Measurements from ENCODE around the gene RETN.

Gene RETN, protein sequence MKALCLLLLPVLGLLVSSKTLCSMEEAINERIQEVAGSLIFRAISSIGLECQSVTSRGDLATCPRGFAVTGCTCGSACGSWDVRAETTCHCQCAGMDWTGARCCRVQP

DNA sequence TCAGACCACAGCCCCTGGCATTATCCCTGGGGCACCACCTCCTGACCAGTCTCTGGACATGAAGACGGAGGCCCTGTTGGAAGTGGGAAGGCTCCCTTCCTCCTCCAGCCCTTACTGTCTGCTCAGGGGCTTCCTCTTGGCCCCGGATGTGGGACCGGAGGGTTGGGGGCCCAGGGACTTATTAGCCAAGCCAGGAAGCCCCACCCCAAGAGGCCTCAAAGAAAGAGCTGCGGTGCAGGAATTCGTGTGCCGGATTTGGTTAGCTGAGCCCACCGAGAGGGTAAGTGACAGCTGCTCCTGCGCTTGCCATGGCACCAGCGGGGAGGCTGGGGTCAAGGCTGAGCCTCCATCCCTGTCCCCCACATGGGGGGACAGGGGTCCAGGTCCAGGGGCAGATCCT, at the start of gene RETN:
RETN (plus strand) TSS at position 208 of the 400 bp plus-strand sequence. CDS start 278 bp downstream, outside the sequence.
- DNase-seq: no peak

DNA sequence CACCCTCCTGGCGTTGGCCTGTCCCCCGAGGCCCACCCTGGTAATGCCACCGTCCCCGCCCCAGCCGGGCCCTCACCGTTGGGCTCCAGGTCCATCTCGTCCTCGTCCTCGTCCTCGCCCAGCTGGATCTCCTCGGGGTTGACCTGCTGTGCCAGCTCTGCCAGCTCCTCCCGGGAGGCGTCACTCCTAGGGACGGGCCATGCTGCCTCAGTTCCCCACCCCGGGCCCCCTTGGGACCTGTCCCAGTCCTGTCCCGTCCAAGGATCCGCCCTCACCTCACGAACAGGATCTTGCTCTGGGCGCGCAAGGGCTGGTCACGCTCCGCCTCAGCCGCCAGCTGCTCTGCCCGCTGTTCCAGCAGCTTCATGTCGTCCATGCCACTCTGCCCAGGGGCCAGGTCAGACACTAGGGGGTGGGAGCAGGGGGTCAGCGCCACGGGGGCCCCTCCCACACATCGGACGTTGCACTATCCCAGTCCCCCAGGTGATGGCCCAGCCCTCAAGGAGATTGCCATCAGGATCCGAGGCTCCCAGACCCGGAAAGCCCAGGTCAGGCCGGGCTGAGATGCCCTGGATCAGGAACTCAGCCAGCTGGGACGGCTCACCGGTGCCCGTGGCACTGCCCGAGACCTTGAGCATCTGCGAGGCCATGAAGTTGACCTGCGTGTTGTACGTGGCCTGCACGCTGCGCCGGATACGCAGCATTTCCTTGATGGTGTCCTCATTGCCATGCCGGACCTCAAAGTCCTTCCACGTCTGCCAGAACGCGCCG, 49.0 kb upstream of the RETN start:
- DNase-seq: no peak

DNA sequence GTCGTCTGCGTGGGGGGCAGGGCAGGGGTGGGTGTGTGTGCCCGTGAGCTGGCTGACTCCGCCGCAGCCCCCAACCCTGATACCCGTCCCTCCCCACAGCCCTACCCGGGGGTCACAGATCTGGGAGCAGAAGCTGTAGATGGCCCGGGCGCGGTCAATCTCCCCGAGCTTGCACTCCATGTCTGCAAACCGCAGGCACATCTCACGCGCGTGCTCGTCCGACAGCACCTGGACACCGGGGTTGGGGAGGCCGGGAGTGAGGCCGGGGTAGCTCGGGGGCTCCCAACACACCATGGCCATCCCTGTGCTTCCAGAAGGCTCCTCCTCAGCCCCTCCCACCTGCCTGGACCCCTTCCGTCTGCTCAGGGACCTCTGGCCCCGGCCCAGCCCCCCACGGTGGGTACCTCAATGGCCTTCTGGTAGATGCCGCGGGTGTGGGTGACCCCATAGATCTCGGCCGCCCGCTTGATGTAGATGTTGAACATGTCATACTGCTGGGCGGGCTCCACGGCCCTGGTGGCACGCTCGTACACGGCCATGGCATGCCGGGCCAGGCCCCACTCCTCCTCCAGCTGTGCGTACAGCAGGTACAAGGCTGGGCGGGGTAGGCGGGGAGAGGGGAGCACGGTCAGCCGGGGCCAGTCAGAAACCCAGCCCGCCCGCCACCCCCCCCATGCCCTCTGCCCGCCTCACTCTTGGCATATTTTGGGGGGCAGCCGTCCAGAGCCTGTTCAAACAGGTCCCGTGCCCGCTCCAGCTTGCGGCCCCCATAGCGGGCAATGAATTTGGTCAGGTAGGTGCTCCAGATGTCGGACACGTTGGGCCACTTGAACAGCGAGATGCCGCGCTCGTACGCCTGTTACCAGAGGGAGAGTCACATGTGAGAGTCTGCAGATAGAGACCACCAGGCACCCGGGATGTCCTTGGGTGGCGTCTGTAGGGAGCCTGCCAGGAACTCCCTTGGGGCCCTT, 48.1 kb upstream of the RETN start:
- no peak for DNase-seq

DNA sequence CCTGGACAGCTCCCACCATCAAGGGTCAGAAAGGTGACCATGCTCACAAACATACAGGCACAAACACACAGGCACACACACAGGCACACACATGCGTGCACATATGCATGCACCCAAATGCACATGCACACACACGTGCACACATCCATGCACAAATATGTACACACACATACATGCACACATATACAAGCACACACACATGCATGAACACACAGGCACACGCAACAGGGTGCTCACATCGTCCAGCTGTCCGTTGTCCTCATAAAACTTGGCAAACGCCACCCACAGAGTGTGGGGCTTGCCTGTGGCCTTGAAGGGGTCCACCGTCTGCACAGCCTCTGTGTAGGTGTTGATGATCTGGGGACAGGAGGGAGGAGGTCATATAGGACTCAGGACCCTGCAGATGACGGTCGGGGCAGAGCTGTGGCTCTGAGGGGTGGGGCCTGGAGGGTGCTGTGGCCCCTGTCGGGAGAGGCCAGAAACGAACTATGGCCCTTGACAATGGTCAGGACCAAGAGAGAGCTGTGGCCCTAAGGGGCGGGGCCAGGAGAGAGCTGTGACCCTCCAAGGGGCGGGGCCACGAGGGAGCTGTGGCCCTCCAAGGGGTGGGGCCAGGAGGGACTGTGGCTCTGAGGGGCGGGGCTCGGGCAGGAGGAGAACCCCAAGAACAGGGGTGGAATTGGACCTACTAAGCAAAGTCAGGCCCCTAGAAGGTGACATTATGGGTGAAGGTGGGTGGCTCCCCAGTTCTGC, 45.7 kb upstream of the RETN start:
- DNase-seq: peak; percentile 31

DNA sequence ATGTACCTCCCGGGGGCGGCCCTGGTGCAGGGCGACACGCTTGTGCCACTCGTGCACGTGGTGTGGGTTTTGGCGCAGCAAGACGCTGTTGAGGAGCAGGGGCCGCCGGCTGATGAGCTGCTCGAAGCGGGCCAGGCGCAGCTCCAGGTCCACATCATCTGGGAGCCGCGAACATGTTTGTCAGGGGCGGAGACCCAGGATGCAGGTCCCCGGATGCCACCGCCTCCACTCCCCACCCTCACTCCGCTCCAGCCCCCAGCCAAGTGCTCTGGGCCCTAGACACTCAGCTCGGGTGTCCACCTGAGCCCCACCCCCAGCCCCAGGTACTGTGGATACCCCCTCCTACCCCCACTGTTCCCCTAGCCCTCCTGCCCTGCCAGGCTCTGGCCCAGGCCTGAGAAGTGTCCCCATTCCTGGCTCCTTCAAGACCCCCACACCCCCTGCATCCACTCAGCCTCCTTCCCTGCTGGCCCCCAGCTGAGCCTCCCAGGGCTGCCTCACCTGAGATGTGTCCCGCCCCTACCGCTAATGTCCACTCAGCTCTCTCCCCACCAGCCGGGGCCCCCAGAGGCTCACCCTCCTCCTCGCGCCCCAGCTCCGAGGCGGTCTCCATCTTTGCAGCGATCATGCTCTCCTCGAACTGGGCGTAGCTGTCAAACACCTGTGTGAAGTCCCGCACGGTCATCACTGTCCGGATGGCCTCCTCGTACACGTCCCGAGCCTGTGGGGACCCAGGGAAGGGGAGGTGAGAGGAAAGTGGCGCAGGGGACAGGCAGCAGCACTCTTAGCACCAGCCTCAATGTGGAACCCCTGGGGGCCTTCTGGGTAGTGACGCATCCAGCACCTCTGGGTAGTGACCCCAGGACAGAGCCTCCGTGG, 44.9 kb upstream of the RETN start:
- DNase-seq: no peak

DNA sequence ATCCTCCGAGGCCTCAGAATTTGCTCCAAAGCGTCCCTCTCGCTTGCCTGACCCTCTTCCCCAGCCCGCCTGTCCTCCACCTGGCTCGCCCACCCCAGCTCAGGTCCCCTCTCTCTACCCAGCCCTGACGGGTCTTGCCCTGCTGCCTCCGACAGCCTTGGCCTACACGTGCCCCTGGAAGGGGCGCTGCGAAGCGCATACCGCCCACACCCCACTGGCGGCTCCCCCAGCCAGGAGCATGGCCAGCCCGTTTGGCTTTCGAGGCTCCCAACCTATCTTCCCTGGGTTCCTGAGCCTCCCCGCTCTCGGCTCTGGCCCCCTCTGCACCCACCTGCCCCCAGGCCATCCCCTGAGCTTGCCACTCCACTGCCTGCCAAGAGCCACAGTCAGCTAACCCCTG, 44.0 kb upstream of the RETN start:
- no peak for DNase-seq

DNA sequence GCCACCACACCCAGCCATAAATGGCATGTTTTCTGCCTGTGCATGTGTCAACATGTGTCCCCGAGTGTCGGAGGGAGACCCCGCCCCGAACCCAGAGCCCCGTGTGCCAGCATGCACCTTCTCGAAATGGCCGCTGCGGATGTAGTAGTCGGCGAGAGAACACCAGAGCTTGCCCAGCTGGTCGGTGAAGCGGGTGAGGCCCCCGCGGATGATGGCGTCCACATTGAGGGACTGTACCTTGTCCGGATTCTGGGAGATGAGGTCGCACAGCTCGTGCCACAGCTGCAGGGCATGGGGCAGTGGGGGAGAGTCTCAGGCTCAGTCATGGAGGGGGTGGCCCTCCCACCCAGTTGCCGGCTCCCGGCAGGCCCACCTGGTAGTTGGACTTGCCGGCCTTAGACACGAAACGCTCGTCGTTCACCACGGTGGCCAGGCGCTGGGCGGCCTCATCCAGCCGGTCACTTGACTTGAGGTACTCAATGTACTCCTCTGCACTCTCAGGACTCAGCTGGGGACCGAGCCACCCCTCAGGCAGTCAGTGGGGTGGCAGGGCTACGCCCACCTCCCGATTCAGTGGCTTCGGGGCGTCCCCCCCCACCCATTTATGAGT, 43.0 kb upstream of the RETN start:
- no peak for DNase-seq

DNA sequence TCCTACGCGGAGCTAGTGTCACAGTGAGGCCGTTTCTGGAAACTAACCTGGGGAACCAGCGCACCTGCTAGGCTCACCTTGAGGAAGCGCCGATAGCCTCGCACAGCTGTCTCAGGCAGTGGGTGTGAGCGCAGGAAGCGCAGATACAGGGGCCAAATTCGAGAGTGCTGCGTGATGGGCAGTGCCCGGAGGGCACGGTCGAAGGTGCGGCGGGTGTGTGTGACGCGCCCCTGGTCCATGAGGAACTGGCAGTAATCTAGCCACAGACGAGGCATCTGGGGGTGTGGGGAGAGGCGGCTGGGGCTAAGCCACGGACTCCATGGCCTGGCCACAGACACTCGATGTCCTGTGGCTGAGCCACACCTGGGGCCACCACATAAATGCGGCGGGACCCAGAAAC, 41.7 kb upstream of the RETN start:
- no peak for DNase-seq

DNA sequence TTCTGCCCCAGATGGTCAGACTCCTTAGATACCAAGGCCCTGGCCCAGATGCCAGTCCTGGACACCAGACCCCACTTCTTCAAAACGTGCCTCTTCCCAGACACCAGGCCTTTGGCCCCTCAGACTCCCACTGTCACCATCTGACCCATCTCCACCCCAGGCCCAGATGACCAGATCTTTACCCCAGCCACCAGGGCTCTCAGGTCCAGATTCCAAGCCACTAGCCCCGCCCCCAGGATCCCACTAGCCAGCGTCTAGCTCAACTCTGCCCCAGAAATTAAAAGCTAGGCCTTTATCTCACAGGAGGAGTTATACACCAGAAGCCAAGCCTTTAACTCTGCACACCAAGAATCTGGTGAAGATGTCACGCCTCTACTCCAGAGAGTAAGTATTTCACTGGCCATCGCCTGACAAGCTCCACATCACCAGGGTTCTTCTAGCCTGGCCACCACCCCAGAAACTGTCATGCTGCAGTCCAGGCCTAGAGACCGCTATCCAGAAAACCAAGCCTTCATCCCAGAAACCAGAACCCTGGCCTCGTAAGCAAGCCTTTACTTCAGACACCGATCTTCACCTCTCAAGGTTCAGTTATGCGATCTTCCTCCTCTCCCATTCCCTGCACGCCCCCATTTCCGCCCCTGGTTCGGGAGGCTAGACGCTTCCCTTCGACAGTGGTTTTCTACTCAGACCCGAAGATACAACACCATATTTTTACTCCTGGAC, 40.1 kb upstream of the RETN start:
- no peak for DNase-seq

DNA sequence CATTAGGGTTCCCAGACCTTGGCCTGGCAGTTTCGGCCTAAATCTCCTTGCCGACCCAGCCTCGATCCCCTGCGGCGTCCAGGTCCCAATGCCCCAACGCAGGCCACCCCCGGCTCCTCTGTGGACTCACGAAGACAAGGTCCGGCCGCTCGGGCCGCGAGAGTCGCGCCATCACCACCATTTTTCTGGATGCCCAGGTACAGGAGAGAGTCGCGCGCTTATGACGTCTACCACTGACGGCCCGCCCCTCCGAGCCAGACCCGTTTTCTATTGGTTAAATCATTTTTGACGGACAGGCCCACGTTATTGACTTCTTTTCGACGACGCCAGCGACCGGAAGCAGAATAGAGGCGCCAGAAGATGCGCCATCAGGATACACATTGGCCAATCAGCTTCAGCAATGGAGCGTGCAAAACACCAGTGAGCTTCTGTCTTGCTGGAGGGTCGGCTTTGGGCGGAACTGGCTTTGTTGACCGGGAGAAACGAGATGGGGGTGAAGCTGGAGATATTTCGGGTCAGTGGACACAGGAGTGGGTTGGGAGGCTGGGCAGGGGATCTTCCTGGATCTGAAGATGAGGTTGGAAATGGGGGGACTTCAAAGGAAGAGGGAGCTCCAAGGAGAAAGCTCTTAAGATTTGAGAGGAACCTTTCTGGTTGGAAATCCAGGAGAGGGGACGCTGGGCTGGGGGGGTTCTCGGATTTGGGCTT, 39.3 kb upstream of the RETN start, which contains the start of the genes PET100 and XAB2:
PET100 (plus strand) TSS at position 447 of the 708 bp plus-strand sequence; CDS start at position 488, 41 bp downstream.
XAB2 (minus strand) TSS at position 199 of the 708 bp plus-strand sequence; CDS start at position 181, 18 bp downstream.
- peak; percentile 94 for DNase-seq

DNA sequence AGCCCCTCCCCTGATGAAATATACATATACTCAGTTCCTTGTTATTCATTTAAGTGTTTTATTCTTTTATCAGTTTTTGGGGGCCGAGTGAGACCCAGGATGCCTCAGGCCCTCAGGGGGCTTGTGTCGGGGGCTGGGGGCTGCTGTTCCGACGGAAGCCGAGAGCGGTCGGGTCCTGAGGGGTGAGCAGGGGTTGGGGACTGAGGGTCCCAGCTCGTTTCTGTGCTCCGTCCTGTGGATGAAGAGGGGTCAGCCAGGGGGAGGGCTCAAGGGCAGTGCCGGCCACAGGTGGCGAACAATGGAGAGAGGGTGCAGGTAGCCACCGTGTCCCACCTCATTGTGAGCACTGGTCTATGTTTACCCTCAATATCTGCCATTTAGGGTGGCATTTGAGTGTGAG, 37.3 kb upstream of the RETN start:
- DNase-seq: no peak

DNA sequence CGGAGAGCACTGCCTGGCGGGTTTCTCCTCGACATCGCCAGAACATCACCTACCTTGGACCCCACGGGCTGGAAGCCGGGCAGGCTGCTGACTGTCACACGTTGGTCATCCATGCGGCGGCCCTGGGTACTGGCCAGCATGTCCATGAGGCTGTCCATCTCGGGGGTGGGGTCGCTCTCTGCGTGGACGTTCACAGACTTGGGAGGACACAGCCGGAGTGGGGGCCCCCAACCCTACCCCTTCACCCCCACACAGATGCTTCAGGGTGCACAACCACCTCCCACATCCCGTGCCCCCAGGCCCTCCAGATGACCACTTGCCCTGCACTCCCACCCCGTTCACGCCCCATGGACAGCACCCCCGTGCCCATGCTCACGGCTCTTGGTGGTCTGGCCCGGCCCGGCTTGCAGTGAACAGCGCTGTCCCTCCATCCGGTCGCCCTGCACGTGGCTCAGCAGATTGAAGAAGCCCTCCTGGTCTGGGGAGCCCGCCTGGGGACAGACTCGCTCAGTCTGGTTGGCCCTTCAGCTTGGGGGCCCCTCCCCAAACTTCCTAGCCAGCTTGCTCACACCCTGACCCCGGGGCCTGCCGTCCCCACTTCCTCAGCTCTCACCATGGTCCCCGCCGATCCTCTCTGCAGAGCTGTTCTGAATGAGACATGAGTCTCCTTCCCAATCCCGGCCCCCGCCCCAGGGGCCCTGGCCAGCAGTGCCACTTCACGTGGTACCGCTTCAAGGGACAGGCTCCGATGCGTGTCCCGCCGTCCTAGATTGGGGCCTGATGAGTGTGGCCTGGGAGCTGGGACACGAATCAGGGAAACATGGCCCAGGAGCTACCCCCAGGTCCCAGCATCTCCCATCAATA, 36.3 kb upstream of the RETN start:
- DNase-seq: no peak

DNA sequence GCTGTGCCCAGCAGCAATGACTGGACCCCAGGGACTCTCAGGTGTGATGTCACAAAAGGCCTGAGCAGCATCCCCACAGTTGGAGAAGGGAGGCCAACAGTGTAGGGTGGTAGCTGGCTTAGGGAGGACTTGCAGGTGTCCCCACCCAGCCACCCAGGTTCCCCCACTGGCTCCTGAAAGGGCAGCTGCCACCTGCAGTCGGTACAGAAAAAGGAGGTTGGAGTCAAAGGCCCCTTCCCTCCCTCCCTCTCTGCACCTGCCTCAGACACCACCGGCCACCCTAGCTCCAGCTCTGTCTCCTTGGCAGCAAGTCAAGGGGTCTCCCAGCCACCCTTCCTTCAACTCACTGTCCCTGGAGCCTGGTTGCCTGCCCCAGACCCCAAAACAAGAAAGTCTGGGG, 35.2 kb upstream of the RETN start, which contains the start of gene PCP2:
PCP2 (minus strand) TSS at position 22 of the 400 bp plus-strand sequence. CDS start 262 bp downstream, outside the sequence.
- DNase-seq: no peak

DNA sequence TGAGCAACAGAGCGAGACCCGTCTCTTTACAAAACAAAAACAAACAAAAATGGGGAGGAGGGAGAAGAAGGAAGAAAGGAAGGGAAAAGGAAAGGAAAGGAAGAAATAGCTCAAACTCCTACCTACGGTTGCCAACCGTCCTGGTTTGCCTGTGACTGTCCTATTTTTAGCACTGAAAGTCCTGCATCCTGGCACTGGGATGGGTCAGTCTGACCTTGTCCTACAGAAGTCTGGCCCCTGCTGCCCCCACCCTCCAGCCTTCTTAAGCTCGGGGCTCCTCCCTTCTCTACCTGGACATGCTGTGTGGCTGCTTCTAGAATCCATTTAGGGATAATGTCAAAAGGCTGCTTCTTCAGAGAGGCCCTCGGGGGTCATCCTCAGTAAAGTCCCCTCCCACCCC, 33.2 kb upstream of the RETN start:
- DNase-seq: no peak

DNA sequence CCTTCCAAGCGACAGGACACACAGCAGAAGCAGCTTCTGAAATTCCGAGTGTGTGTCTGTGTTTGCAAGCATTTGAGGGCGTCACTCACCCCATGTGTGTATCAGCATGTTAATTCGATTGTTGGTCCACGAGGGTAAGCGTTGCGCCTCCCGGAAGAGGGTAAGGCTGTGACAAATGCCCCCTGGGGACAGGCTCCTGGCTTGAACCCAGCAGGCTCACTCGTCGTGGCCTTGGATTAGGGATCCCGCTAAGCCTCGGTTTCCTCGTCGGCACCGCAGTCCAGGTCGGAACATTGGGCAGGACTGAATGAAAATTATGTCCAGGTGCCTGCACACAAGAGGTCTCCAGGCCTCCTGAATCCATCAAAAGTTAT, 32.5 kb upstream of the RETN start:
- no peak for DNase-seq

DNA sequence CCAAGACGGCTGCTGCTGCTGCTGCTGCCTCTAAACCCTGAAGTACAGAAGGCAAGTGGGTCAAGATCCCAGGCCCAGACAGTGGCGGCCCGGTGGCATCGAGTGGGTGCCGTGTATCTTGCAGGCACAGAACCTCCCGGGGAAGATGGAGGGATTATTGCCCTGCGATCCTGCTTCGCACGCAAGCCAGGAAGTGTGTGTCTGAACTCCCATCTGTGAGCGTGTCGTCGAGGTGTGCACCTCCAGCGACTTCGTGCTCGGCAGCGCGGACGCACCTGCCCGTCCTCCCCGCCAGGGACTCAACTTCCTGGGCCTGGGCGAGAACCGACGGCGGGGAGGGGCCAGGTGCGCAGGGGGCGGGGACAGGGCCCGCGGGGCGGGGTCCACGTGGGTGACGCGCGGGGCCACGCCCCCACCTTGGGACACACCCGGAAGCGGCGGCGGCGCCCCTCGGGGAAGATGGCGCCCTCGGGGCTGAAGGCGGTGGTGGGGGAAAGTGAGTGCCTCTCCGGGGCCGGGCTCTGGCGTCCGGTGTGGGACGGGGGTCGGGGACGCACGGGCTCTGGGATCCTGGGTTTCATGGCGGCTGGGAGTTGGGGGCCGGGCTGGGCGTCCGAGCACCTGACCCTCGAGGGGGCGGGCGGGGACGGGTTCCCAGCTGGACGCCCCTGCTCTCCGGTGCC, 32.0 kb upstream of the RETN start, which contains the start of gene STXBP2:
STXBP2 (plus strand) TSS at position 420 of the 683 bp plus-strand sequence; CDS start at position 460, 40 bp downstream.
- DNase-seq: peak; percentile 91

DNA sequence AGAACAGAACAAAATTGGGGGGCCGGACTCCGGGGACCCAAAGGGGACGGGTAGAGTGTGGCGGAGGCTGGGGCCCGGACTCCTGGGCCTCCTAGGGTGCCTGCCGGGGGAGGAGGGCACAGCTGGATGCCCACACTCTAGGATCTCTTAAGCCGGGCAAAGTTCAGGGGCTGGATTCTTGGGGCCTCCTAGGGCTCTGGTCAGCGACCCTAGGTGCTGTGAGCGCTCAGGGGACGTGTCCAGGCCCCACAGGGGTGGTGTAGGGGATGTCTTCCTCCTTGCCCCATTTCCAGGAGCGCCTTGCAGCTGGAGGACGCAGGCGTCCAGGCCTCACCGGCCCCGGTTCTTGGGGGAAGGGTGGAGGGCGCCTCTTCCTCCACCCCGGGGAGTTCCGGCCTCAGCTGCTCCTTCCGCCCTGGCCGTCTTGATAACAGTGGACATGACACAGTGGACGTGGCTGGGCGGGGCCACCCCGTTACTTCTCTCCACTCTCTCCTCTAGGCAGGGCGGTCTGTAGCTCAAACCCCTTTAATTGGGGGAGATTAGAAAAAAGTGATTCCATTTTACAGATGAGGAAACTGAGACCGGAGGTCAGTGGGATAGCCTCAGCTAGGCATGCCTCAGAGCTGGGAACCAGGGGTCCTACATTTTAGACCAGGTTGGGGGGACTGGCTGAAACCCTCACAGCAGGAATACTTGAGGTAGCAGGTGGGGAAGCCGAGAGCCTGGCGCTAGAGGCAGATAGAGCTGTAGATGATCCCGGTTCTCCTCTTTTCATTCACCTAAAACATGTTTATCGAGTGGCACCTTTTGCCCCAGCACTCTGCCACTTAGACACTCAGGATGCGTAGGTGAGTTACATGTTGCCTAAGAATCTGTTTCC, 31.2 kb upstream of the RETN start:
- DNase-seq: peak; percentile 26

All from stimulated activated CD4-positive, alpha-beta T cell treated with anti-CD3 and anti-CD28 coated beads, Interleukin-15, amount 100 ng/mL, for 24 hours (primary cell).